Hematopoietic multipotent progenitor cell treated with erythropoietin and hydrocortisone succinate and interleukin-3 and kit ligand, for 15 days (in vitro differentiated cells): ENCODE data around the gene YPEL3.
"Not testable (repeated sequence)": the region's sequence is repeated elsewhere in the genome, so short reads cannot be mapped to it uniquely, and the experiment has no call there.

ENCODE experiments used
- DNase-seq: peaks from one replicate; pipeline ENCODE4 v3.0.0-alpha.2; 2015; ENCODE audit warnings: low spot score

The YPEL3 gene, protein sequence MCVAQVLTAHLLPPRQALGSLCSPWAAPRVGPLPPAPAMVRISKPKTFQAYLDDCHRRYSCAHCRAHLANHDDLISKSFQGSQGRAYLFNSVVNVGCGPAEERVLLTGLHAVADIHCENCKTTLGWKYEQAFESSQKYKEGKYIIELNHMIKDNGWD

DNA sequence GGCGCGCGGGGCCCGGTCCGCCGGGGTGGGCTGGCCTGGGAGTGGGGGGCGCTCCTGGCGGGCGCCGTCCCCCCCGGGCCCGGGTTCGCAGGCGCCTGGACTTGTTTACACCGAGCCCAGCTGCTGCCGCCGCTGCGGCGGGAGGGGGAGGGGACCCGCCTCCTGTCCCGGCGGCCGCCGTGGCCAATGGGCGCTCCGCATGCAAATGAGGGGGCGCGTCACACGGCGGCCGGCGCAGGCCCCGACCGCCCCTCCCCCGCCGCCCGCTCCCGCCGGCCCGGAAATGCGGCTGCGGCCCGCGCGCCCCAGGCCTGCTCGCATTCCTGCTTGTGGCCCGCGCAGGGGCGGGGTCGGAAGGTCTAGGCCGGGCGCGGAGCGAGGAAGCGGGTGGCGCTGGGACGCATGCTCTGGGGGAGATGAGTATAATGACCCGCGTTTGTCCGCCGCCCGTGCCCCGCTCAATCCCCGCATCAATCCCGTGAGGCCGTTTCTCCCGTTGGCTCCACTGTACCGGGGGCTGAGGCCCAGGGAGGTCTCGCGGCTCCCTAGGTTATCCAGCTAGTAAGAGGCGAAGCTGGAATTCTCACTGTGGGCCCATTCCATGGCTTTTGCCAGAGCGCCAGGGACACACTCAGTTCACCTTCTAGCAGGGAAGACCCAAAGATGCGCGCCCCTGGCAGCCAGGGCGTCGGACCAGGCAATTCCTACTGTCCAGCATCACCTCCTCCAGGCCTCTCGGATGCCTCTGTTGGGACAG, at the start of gene YPEL3:
Gene YPEL3, minus strand, starts transcription at position 109 of the 757 bp plus-strand sequence. CDS start 731 bp downstream, outside the sequence.
- DNase-seq = peak; percentile 89

DNA sequence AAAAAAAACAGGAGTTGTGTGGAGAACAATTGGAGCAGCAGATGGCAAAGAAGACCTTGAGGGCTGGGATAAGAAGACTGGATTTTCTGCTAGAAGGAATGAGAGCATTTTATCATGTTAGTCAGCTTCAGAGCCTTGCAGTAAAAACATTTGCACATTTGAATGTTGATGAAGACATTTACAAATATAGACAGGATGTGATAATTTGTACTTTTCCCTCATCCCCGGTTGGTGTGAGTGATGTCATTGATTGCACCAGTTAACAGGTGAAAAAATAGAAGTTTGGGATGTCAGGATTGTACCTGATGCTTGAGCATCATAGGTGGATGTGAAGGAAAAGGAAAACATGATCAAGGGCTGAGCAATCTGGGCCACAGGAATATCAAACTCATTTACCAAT, 49.6 kb upstream of the YPEL3 start:
- no peak for DNase-seq

DNA sequence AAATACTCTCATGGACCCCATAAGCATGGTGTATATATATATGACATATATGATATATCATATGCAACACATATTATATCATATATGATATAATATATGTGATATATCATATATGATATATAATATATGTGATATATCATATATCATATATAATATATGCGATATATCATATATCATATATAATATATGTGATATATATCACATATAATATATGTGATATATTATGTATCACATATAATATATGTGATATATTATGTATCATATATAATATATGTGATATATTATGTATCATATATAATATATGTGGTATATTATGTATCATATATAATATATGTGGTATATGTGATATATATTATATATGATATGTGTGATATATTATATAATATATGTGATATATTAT, 48.9 kb upstream of the YPEL3 start:
- DNase-seq = no peak

DNA sequence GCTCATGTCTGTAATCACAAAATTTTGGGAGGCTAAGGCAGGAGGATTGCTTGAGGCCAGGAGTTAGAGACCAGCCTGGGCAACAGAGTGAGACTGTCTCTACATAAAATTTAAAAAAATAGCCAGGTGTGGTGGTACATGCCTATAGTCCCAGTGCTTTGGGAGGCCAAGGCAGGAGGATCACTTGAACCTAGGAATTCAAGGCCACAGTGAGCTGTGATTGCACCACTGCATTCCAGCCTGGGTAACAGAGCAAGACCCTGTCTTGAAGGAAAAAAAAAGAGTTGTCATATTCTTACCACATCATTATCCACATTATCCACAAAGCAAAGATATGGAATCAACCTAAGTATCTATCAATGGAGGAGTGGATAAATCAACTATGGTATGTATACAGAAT, 48.0 kb upstream of the YPEL3 start:
- DNase-seq = no peak

DNA sequence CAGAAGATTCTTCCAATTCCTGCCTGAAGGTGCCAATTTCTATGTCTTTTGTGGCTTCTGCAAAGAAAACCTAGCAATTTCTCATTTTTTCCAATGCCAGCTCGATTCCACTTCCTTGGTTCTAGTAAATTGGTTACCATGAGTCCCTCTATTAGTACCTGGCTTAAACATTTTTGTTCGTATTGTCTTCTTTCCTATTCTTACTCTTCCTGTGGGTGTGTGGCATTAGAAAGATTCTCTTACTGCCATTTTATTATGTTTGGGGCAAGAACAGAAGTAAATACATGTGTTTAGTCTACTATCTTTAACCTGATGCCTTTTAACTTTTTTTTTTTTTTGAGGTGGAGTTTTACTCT, 47.3 kb upstream of the YPEL3 start:
- DNase-seq = no peak

DNA sequence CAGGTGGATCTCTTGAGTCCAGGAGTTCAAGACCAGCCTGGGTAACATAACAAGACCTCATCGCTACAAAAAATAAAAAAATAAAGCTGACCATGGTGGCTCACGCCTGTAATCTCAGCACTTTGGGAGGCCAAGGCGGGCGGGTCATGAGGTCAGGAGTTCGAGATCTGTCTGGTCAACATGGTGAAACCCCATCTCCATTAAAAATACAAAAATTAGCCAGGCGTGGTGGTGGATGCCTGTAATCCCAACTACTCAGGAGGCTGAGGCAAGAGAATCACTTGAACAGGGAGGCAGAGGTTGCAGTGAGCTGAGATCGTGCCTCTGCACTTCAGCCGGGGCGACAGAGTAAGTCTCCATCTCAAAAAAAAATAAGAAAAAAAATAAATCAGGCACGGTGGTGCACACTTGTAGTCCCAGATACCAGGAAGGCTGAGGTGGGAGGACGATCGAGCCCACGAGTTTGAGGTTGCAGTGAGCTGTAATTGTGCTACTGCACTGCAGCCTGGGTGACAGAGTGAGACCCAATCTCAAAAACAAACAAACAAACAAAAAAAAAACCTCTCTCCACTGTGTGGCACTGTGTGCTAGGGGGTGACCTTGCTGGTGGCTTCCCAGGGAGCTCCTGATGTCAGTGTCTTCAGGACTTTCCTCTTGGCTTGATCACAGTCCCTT, 46.8 kb upstream of the YPEL3 start:
- DNase-seq = no peak

DNA sequence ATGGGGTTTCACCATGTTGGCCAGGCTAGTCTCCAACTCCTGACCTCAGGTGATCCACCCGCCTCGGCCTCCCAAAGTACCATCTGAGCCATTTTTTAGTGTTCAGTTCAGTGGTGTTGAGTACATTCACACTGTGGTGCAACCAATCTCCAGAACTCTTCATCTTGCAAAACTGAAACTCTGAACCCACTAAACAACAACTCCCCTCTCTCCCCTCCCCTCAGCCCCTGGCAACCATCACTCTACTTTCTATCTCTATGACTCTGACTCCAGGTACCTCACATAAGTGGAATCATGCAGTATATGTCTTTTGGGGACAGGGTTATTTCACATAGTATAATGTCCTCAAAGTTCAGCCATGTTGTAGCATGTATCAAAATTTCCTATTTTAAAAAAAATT, 45.7 kb upstream of the YPEL3 start:
- DNase-seq = no peak

DNA sequence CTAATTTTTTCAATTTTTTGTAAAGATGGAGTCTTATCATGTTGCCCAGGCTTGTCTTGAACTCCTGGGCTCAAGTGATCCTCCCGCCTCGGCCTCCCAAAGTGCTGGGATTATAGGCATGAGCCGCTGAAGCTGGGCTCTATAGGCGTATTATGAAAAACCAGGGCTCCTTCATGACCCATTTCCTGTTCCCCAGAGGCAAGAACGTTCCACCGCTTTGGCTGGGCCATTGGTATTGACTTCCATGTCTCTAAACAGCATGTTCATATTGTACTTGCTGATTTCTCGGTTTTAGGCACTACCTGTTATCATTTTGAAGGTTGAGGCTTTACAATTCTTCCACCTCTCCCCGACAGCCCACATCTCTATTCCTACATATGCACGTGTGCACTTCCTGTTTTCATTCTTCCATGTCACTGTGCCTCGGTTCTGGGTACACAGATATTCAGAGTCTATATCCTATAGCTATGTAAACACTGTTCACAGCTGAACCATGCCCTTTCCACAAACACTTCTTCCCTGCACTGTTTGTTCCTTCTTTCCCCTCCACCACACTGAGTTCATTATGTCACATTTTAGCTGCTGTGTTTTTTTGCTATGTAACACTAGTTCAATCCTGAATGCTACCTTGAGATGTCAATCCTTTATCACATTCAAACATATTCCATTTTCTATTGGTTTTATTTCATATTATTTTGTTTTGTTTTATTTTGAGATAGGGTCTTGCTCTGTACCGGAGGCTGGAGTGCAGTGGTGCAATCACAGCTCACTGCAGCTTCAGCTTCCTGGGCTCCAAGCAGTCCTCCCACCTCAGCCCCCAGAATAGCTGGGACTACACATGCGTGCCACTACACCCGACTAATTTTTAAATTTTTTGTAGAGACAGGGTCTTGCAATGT, 43.8 kb upstream of the YPEL3 start:
- no peak for DNase-seq

DNA sequence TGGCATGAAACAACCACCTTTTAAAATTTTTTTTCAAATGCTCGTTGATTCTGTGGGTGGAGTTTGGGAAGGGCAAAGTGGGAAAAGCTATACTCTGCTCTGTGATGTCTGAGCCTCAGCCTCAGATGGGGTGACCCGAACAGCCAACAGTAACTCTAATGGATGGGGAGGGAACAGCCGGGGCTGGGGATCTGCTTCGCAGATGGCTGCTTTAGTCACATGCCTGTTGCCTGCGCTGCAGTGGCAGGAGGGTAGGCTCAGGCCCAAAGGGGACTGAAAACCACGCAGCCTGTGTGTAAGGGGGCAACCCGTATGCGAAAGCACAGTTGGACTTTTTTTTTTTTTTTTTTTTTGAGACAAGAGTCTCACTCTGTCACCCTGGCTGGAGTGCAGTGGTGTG, 41.9 kb upstream of the YPEL3 start:
- DNase-seq = no peak

DNA sequence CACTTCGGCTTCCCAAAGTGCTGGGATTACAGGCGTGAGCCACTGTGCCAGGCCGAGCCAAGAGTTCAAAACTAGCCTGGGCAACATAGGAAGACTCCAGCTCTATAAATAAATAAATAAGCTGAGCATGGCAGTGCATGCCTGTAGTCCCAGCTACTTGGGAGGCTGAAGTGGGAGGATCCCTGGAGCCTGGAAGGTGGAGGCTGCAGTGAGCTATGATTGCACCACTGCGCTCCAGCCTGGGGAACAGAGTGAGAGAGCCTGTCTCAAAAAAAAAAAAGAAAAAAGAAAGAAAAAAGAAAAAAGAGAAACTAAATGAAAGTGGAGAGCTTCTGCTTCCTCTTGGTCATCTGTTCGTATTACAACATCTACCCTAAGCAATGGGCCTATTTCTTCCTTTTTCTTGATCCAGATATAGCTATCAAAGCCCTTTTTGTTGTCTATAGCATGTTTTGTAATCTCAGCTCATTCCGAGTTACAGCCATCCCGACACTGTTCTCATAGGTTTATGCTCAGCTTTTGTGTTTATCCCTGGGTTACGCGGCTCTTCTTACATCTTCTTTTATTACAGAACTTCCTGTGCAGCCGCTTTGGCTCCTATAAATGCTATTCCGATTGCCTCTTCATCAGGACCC, 41.1 kb upstream of the YPEL3 start:
- DNase-seq = no peak

DNA sequence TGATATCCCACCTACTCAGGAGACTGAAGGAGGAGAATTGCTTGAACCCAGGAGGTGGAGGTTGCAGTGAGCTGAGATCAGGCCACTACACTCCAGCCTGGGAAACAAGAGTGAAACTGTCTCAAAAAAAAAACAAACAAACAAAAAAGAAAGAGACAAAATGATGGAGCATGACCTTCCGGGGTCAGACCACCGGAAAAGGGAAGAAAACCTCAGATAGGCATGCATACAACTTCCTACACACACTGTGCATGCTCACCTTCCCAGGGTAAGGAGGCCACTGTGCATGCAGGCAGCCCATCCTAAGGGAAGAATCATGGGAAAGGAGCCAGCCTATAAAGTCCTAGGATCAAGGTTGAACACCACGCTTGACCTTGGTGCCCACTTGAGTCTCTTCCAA, 36.6 kb upstream of the YPEL3 start:
- no peak for DNase-seq

DNA sequence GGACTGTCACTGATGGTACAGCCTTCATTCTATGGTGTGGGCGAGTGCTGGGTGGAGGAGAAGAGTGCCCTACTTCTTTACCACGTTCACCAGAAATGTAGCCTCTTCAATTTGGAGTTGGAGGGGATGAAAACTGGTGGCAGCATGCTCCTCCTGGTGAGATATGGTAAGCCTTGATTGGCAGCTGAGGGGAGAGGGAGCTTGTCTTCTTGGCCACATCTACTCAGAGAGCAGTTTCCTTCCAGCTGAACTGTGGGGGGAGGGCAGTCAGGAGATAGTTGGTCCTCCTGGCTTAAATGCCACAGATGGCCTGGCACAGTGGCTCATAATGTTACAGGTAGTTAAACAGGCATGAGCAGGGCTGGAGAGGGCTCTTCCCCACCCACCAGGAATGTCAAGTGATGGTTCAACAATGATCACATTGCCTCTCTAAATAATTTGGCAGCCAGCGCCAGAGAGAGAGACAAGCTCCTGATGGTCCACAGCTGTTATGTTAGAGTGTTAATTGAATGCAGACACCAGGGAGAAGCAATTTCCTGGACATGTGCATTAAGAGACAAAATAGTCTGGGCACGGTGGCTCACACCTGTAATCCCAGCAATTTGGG, 36.0 kb upstream of the YPEL3 start:
- DNase-seq = no peak

DNA sequence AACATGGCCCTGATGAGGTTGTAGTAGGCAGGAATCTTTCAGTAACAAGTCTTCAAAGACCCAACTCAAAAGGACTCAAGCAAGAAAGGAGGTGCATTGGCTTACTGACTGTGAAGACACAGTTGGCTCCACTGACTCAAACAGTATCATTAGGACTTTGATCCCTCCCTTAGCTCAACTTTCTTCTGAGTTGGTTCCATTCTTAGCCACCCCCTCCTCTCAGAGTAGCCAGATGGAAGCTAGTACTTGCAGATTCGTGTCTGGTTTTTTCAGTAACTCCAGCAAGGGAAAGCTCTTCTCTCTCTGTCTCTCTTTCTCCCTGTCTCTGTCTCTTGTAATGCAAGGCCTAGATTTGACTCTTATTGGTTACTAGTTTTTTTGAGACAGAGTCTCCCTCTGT, 32.0 kb upstream of the YPEL3 start:
- no peak for DNase-seq

DNA sequence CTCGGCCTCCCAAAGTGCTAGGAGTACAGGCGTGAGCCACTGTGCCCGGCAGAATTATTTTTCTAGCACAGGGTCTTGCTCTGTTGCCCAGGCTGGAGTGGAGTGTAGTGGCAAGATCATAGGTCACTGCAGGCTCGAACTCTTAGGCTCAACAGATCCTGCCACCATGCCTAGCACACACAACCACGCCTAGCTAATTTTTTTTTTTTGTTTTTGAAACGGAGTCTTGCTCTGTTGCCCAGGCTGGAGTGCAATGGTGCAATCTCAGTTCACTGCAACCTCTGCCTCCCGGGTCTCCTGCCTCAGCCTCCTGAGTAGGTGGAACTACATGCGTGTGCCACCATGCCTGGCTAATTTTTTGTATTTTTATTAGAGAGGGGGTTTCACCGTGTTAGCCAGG, 29.7 kb upstream of the YPEL3 start:
- not testable (repeated sequence) for DNase-seq

DNA sequence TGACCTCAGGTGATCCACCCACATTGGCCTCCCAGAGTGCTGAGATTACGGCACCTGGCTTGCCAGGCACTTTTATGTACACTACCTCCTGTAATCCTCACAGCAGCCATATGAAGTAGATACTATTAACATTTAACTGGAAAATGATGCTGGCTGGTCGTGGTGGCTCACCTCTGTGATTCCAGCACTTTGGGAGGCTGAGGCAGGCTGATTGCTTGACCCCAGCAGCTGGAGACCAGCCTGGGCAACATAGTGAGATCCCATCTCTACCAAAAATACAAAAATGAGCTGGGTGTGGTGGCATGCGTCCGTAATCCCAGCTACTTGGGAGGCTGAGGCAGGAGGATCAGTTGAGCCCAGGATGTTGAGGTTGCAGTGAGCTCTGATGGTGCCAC, 29.0 kb upstream of the YPEL3 start:
- no peak for DNase-seq

DNA sequence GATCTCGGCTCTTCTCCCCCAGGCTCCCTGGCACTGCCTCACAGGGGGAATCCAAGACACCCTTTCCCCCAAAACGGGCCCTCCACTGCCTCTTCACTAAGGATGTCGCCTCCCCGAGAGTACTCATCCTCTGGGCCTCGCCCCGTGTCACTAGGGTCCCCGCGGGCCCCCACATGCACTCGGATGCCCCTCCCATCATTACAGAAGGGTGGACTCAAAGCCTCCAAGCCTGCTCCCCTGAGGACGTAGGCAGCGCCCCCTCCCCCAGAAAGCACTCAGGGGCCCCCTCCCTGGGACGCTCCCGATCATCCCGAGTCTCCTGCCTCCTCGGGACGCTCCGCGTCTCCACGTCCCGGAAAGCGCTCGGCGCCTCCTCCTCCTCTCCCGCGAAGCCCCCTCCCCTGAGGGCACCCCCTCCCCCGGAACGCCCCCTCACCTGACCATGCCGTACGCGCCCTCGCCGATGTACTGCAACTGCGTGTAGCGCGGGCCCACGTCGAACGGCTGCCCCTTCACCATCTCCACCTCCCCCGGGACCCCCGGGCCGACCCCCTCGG, 26.7 kb upstream of the YPEL3 start:
- no peak for DNase-seq

DNA sequence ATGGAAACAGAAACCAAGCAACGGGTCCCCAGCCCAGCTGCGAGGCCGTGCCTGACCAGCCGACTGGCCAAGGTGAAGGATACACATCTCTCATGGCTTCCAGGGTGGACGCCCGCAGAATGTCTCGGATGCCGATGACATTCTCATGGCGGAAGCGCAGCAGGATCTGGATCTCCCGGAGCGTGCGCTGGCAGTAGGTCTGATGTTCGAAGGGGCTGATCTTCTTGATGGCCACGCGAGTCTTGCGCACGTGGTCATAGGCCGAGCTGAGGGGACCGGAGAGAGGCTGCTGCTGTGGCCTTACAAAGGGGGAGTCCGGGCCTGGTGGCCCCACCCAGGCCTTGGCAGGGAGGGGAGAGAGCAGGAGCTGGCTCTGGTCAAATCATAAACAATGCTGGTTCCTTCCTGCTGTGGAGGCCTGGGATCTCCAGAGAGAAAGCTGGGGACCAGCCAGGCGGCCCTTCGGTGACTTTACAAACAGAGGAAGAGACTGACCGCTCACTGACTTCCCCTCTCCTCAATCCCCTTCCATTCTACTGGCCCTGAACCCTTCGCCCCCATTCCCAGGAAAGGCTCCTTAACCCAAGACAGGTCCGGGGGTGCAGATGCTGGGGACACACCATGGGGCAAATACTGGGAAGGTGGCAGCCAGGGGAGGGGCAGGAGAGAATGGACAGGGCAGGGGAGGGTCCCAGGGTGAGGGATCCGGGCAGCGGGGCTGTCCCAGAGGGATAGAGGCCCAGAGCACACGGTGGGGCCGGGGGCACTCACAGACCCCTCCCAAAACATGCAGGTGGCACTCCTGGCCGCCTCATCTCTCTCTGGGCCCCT, 25.9 kb upstream of the YPEL3 start:
- no peak for DNase-seq

DNA sequence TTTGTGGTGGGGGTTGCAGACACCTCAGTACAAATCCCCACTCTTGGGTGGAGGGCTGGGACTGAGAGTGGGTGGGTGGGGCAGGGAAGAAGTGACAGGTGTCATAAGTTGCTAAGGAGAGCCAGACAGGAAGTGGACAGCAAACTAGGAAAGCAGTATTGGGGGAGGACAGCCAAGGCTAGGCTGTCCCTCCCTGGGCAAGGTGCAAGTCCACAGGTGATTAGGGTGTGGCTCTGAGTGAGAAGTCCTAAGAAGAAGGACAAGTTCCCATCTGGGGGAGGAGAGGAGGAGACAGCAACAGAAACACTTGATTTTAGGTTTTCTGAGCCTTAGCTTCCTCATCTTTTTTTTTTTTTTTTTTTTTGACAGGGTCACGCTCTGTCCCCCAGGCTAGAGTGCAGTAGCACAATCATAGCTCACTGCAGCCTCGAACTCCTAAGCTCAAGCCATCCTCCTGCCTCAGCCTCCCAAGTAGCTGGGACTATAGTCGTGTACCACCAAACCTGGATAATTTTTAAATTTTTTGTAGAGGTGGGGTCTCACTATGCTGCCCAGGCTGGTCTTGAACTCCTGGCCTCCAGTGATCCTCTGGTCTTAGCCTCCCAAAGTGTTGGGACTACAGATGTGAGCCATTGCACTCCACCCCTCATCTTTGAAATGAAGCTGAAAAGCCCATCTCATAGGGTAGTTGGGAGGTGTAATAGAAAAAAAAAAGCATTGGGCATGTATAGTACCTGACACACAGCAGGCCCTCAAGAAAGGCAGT, 24.5 kb upstream of the YPEL3 start:
- no peak for DNase-seq

DNA sequence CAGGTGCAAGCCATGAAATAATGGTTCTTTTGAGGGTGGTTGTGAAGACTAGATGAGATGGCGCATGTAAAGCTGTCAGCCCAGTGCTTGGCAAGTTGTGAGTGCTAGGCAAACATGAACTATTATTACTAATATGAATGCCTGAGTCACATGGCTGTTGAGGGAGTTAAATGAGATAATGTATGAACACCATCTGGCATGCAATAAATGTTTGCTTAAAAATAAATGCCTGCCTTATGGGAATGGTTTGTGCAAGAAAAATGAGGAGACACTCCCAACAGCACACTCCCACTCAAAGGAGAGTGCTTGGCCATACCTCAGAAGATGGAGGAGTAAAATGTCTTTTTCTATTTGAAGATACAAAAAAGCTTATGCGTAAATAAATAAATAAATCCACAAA, 23.4 kb upstream of the YPEL3 start:
- DNase-seq = no peak

DNA sequence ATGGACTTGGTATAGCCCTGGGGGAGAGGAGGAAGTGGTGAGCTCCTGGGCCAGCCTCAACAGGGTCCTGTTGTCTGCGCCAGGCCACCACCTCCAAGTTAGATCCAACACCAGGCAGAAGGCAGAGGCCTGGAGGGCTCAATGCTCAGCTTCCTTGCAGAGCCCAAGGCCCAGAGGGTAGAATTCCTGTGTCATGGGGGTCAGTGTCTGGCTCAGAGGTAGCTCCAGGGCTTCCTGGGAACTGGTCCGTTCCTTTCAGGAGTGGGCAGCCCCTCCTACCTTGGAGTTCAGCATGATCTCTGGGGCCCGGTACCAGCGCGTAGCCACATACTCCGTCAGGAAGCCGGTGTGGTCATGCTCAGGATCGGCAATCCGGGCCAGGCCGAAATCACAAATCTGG, 21.8 kb upstream of the YPEL3 start:
- no peak for DNase-seq
